Loucy (cell line): ENCODE measurements around the gene SLC4A9.

Experiments
- H2AFZ ChIP-seq: fragments of 200-600 bp; sonication (generic); 2 replicates; pipeline ENCODE4 v1.6.0; 2016; ENCODE audit warnings: antibody characterized with exemption, mild to moderate bottlenecking, low read length, moderate library complexity
- H3F3A ChIP-seq: fragments of 200-600 bp; 2 replicates; pipeline ENCODE4 v1.6.0; 2016; ENCODE audit warnings: antibody characterized with exemption, low read depth, mild to moderate bottlenecking
- H3K27me3 ChIP-seq: fragments of 200-600 bp; sonication (generic); 2 replicates; pipeline ENCODE4 v1.6.1; 2014; ENCODE audit warnings: low read length, mild to moderate bottlenecking; ENCODE audit not compliant: insufficient read depth, poor library complexity, severe bottlenecking
- H3K36me3 ChIP-seq: fragments of 200-600 bp; sonication (generic); 2 replicates; pipeline ENCODE4 v1.6.1; 2016; ENCODE audit warnings: low read length; ENCODE audit not compliant: insufficient read depth
- H3K4me1 ChIP-seq: fragments of 200-600 bp; sonication (generic); 2 replicates; pipeline ENCODE4 v1.5.1; 2014; ENCODE audit warnings: low read length, mild to moderate bottlenecking; ENCODE audit not compliant: insufficient read depth, poor library complexity, severe bottlenecking
- H3K4me2 ChIP-seq: fragments of 200-600 bp; sonication (generic); 2 replicates; pipeline ENCODE4 v1.6.0; 2014; ENCODE audit warnings: antibody characterized with exemption, low read length, low read depth, mild to moderate bottlenecking; ENCODE audit not compliant: poor library complexity, severe bottlenecking
- H3K4me3 ChIP-seq: fragments of 200-600 bp; sonication (generic); 2 replicates; pipeline ENCODE4 v1.5.1; 2014; ENCODE audit warnings: low read length, mild to moderate bottlenecking, mixed read lengths; ENCODE audit not compliant: poor library complexity, severe bottlenecking
- H3K79me2 ChIP-seq: fragments of 200-600 bp; sonication (generic); 2 replicates; pipeline ENCODE4 v1.6.1; 2014; ENCODE audit warnings: low read length; ENCODE audit not compliant: insufficient read depth
- H3K9ac ChIP-seq: fragments of 200-600 bp; sonication (generic); 2 replicates; pipeline ENCODE4 v1.6.0; 2014; ENCODE audit warnings: mild to moderate bottlenecking, low read depth, low read length, moderate library complexity; ENCODE audit not compliant: poor library complexity, severe bottlenecking
- H3K9me2 ChIP-seq: fragments of 200-600 bp; sonication (generic); replicated peaks from 2 replicates; pipeline ENCODE4 v1.6.1; 2016; ENCODE audit warnings: low read depth, low read length, mixed read lengths
- H3K9me3 ChIP-seq: fragments of 200-600 bp; sonication (generic); 2 replicates; pipeline ENCODE4 v1.6.1; 2014; ENCODE audit warnings: mild to moderate bottlenecking, antibody characterized with exemption, low read length, low read depth; ENCODE audit not compliant: insufficient read depth
- H4K20me1 ChIP-seq: fragments of 200-600 bp; sonication (generic); 2 replicates; pipeline ENCODE4 v1.6.0; 2014; ENCODE audit warnings: antibody characterized with exemption, low read length, mild to moderate bottlenecking; ENCODE audit not compliant: insufficient read depth, poor library complexity, severe bottlenecking
- EZH2phosphoT487 ChIP-seq: fragments of 200-600 bp; IDR thresholded peaks from 2 replicates; pipeline ENCODE4 v1.6.1; 2018; ENCODE audit warnings: antibody characterized with exemption, mild to moderate bottlenecking, moderate library complexity, borderline replicate concordance
- TF ChIP-seq, protein P1 (sequence below): fragments of 200-600 bp; sonication (generic); conservative IDR thresholded peaks from 2 replicates; pipeline ENCODE4 v1.5.1; 2014; ENCODE audit warnings: mild to moderate bottlenecking, antibody characterized with exemption, low read length

SLC4A9 gene

DNA sequence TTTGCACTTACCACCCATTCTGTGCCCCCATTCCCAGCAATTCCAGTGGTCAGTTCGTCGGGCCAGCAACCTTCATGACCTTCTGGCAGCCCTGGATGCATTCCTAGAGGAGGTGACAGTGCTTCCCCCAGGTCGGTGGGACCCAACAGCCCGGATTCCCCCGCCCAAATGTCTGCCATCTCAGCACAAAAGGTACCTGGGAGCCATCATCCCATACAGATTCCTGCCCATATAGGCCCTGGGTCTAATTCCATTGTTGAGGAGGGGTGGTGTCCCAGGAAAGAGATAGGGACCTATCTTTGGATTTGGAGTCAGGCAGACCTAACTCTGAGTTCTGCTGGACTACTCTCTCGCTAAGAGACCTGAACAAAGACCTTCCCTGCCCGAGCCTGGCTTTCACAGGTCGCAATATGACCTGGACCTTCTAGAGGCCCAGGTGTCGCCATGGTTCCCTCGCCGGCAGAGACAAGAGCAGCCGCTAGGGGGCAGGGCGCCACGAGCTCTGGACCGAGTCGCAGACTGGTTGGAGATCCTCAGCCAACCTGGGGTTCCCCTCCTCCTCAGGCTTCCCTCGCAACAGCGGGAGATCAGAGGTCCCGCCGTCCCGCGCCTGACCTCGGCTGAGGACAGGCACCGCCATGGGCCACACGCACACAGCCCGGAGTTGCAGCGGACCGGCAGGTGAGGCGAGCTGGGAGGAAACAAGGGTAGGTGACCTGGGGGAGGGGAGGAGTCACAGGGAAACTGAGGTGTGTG is 3.1 kb downstream of the SLC4A9 start:
- H4K20me1 ChIP-seq: no peaks in the 10 kb centered on the region
- H3K36me3 ChIP-seq: no peaks in the 10 kb centered on the region
- H3K4me3 ChIP-seq: no peak overlapping the region
- no peak overlapping the region for H3K9ac ChIP-seq
- H3K9me2 ChIP-seq: no peaks in the 10 kb centered on the region
- no peak for TF ChIP-seq EZH2phosphoT487
- TF ChIP-seq, protein P1, sequence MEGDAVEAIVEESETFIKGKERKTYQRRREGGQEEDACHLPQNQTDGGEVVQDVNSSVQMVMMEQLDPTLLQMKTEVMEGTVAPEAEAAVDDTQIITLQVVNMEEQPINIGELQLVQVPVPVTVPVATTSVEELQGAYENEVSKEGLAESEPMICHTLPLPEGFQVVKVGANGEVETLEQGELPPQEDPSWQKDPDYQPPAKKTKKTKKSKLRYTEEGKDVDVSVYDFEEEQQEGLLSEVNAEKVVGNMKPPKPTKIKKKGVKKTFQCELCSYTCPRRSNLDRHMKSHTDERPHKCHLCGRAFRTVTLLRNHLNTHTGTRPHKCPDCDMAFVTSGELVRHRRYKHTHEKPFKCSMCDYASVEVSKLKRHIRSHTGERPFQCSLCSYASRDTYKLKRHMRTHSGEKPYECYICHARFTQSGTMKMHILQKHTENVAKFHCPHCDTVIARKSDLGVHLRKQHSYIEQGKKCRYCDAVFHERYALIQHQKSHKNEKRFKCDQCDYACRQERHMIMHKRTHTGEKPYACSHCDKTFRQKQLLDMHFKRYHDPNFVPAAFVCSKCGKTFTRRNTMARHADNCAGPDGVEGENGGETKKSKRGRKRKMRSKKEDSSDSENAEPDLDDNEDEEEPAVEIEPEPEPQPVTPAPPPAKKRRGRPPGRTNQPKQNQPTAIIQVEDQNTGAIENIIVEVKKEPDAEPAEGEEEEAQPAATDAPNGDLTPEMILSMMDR: peak; percentile 89
- H3K4me1 ChIP-seq: no peaks in the 10 kb centered on the region
- H2AFZ ChIP-seq: peak overlapping the region; percentile 69
- no peaks in the 10 kb centered on the region for H3K9me3 ChIP-seq
- no peaks in the 10 kb centered on the region for H3F3A ChIP-seq
- no peaks in the 10 kb centered on the region for H3K79me2 ChIP-seq
- H3K4me2 ChIP-seq: peak overlapping the region; percentile 41
- H3K27me3 ChIP-seq: no peaks in the 10 kb centered on the region

DNA sequence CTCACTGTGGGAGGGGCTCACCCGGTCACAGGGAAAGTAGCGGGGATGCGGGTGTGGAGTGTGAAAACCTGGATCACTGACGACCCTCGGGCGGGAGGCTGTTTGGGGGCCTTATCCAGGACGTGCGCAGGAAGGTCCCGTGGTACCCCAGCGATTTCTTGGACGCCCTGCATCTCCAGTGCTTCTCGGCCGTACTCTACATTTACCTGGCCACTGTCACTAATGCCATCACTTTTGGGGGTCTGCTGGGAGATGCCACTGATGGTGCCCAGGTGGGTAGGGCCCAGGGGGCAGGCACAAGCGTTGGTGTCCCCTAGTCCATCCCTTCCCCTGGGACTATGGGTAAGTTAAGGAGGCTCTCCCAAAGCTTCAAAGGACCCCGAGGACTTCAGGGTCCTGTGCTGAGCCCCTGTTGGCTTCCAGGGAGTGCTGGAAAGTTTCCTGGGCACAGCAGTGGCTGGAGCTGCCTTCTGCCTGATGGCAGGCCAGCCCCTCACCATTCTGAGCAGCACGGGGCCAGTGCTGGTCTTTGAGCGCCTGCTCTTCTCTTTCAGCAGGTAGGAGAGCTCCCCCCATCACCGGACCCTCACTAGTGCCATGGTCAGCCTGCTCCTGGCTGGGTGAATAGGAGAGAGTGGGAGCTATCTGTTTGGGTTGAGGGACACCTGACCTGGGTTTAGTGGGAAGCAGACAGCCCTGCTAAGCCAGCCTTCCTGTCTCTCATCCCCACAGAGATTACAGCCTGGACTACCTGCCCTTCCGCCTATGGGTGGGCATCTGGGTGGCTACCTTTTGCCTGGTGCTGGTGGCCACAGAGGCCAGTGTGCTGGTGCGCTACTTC is 3.9 kb downstream of the SLC4A9 start:
- Histone ChIP-seq H3K4me1 (no peaks in the 10 kb centered on the region), H3K4me3 (no peak overlapping the region), H4K20me1 (no peaks in the 10 kb centered on the region), H3K79me2 (no peaks in the 10 kb centered on the region), H3K9ac (no peak overlapping the region), H3K9me3 (no peaks in the 10 kb centered on the region), H3K9me2 (no peaks in the 10 kb centered on the region), H3F3A (no peaks in the 10 kb centered on the region), H3K4me2 (peak overlapping the region; percentile 41), H3K36me3 (no peaks in the 10 kb centered on the region), H2AFZ (peak overlapping the region; percentile 69; the same call in 1 of the 2 replicates), H3K27me3 (no peaks in the 10 kb centered on the region)
- TF ChIP-seq EZH2phosphoT487: no peak
- TF ChIP-seq, protein P1: no peak

DNA sequence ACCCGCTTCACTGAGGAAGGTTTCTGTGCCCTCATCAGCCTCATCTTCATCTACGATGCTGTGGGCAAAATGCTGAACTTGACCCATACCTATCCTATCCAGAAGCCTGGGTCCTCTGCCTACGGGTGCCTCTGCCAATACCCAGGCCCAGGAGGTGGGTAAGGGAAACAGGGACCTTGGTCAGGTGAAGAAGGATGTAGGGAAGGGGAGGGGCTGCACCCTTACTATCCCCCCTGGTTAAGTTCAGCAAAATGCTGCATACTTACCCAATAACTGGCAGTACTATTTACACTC is 4.4 kb downstream of the SLC4A9 start:
- H3K4me2 ChIP-seq: no peak overlapping the region
- no peaks in the 10 kb centered on the region for H3K36me3 ChIP-seq
- no peaks in the 10 kb centered on the region for H3K9me2 ChIP-seq
- H3K9me3 ChIP-seq: no peaks in the 10 kb centered on the region
- no peaks in the 10 kb centered on the region for H4K20me1 ChIP-seq
- no peak overlapping the region for H3K9ac ChIP-seq
- no peak overlapping the region for H3K4me3 ChIP-seq
- H2AFZ ChIP-seq: no peak overlapping the region
- no peaks in the 10 kb centered on the region for H3K4me1 ChIP-seq
- H3K79me2 ChIP-seq: no peaks in the 10 kb centered on the region
- no peaks in the 10 kb centered on the region for H3F3A ChIP-seq
- H3K27me3 ChIP-seq: no peaks in the 10 kb centered on the region
- no peak for TF ChIP-seq EZH2phosphoT487
- TF ChIP-seq, protein P1: no peak
